ENCODE measurements around the gene LCE2C. TPM values are rescaled to one million over a fixed set of nuclear protein-coding genes. Genes with fewer than 3 reads are reported as not detected.

The LCE2C gene
- total RNA-seq, 1 experiment from 2014 or later = not detected

DNA sequence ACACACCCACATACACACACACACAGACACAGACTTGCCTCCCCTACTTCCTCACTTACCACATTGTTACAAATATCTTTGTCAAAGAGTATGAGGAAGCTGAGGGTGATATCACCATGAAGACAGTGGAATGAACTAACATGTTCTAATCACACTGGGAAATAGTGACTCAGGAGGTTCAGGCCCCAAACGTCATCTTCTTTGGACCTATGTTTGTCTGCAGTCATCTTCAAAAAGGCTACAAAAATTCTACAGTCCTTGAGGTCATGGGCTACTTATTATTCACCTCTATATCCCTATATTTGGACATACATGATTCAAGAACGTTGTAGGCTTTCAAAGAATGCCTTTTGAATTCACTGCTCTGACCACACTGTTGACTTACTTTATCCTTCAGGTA, 2.1 kb upstream of the LCE2C start:
- no peak for DNase-seq (ENCODE audit: low read depth, low spot score)
- no peak overlapping the region for H3K27ac ChIP-seq (ENCODE audit: low read length)
- POLR2A ChIA-PET = no interaction called here
- in situ Hi-C loops (cut with HindIII; ENCODE audit: low pct_unique_long_range_greater_than_20kb, low sequenced_read_pairs) (no loop called here), intact Hi-C loops (cut with micrococcal nuclease; ENCODE audit: unreplicated experiment) (no loop called here)
- ATAC-seq = no peak
- no peaks in the 10 kb centered on the region for H3K36me3 ChIP-seq (ENCODE audit: control insufficient read depth, insufficient read depth, low read length)
- CTCF ChIA-PET = no interaction called here
- no peaks in the 10 kb centered on the region for H3K9me3 ChIP-seq (ENCODE audit: control insufficient read depth, insufficient read depth, low read depth, low read length)
- TF ChIP-seq, protein P1, sequence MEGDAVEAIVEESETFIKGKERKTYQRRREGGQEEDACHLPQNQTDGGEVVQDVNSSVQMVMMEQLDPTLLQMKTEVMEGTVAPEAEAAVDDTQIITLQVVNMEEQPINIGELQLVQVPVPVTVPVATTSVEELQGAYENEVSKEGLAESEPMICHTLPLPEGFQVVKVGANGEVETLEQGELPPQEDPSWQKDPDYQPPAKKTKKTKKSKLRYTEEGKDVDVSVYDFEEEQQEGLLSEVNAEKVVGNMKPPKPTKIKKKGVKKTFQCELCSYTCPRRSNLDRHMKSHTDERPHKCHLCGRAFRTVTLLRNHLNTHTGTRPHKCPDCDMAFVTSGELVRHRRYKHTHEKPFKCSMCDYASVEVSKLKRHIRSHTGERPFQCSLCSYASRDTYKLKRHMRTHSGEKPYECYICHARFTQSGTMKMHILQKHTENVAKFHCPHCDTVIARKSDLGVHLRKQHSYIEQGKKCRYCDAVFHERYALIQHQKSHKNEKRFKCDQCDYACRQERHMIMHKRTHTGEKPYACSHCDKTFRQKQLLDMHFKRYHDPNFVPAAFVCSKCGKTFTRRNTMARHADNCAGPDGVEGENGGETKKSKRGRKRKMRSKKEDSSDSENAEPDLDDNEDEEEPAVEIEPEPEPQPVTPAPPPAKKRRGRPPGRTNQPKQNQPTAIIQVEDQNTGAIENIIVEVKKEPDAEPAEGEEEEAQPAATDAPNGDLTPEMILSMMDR (IDR thresholded peaks at IDR 0.05) = no peak
- TF ChIP-seq SIN3A (IDR thresholded peaks at IDR 0.05; ENCODE audit: borderline replicate concordance, insufficient read depth, low read depth, low read length) = no peak
- TF ChIP-seq POLR2AphosphoS5 (IDR thresholded peaks at IDR 0.05; ENCODE audit: low read depth, low read length) = no peak
- TF ChIP-seq, protein P2, sequence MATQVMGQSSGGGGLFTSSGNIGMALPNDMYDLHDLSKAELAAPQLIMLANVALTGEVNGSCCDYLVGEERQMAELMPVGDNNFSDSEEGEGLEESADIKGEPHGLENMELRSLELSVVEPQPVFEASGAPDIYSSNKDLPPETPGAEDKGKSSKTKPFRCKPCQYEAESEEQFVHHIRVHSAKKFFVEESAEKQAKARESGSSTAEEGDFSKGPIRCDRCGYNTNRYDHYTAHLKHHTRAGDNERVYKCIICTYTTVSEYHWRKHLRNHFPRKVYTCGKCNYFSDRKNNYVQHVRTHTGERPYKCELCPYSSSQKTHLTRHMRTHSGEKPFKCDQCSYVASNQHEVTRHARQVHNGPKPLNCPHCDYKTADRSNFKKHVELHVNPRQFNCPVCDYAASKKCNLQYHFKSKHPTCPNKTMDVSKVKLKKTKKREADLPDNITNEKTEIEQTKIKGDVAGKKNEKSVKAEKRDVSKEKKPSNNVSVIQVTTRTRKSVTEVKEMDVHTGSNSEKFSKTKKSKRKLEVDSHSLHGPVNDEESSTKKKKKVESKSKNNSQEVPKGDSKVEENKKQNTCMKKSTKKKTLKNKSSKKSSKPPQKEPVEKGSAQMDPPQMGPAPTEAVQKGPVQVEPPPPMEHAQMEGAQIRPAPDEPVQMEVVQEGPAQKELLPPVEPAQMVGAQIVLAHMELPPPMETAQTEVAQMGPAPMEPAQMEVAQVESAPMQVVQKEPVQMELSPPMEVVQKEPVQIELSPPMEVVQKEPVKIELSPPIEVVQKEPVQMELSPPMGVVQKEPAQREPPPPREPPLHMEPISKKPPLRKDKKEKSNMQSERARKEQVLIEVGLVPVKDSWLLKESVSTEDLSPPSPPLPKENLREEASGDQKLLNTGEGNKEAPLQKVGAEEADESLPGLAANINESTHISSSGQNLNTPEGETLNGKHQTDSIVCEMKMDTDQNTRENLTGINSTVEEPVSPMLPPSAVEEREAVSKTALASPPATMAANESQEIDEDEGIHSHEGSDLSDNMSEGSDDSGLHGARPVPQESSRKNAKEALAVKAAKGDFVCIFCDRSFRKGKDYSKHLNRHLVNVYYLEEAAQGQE (IDR thresholded peaks at IDR 0.05; ENCODE audit: insufficient read depth in 1 of 2, low read depth in 2 of 2, low read length in 1 of 2) = no peak
- TF ChIP-seq TCF7L2 (IDR thresholded peaks at IDR 0.05; ENCODE audit: low read depth, low read length) = no peak
- H3K27me3 ChIP-seq (ENCODE audit: control insufficient read depth, insufficient read depth, low read length) = 0 out of 2 replicates have a peak, but pooled peaks cover 4% of the 10 kb centered on the region
- H3K4me1 ChIP-seq (ENCODE audit: control insufficient read depth, insufficient read depth, low read length) = no peaks in the 10 kb centered on the region
- BruUV-seq (replicated peaks) = no TSS peak
- no peak overlapping the region for H3K4me3 ChIP-seq (ENCODE audit: low read depth in 2 of 2, low read length in 2 of 2)

DNA sequence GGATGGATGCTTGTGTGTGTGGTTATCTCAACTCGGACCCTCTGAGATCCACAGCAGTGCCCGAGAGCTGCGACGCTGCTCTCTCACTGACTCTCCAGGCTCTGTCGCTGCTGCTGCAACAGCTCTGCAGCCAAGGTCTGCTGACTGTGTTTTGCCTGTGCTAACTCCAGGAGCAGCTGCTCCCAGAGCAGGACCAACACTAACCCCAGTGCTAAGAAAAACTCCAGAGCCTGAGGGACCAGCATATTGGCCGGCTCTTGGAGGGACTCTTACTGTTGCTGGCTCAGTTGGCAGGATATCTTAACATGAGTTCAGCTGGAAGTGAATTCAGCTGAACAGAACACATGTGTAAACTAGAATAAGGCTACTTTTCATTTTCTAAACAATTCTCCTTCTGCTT, 4.4 kb downstream of the LCE2C start:
- ChIA-PET POLR2A (no interaction called here), CTCF (no interaction called here)
- H3K36me3 ChIP-seq (ENCODE audit: control insufficient read depth, insufficient read depth, low read length) = no peaks in the 10 kb centered on the region
- BruUV-seq (replicated peaks) = no TSS peak
- in situ Hi-C loops (cut with HindIII; ENCODE audit: low pct_unique_long_range_greater_than_20kb, low sequenced_read_pairs) (no loop called here), intact Hi-C loops (cut with micrococcal nuclease; ENCODE audit: unreplicated experiment) (no loop called here)
- H3K9me3 ChIP-seq (ENCODE audit: control insufficient read depth, insufficient read depth, low read depth, low read length) = no peaks in the 10 kb centered on the region
- no peak overlapping the region for H3K27ac ChIP-seq (ENCODE audit: low read length)
- H3K27me3 ChIP-seq (ENCODE audit: control insufficient read depth, insufficient read depth, low read length) = peaks cover 9% of the 10 kb centered on the region; the same call in 1 of the 2 replicates
- DNase-seq (ENCODE audit: low read depth, low spot score) (no peak), ATAC-seq (no peak)
- no peak overlapping the region for H3K4me3 ChIP-seq (ENCODE audit: low read depth in 2 of 2, low read length in 2 of 2)
- H3K4me1 ChIP-seq (ENCODE audit: control insufficient read depth, insufficient read depth, low read length) = no peaks in the 10 kb centered on the region
- no peak for TF ChIP-seq TCF7L2 (IDR thresholded peaks at IDR 0.05; ENCODE audit: low read depth, low read length)
- no peak for TF ChIP-seq SIN3A (IDR thresholded peaks at IDR 0.05; ENCODE audit: borderline replicate concordance, insufficient read depth, low read depth, low read length)
- TF ChIP-seq, protein P2 (IDR thresholded peaks at IDR 0.05; ENCODE audit: insufficient read depth in 1 of 2, low read depth in 2 of 2, low read length in 1 of 2) = no peak
- no peak for TF ChIP-seq POLR2AphosphoS5 (IDR thresholded peaks at IDR 0.05; ENCODE audit: low read depth, low read length)

All from Panc1 (cell line).